Neural progenitor cell (in vitro differentiated cells): ENCODE data around the gene FHAD1.

Experiments used
- CTCF ChIP-seq: fragments of 200-600 bp; sonication (generic); IDR thresholded peaks from 2 replicates; pipeline ENCODE4 v1.5.1; 2017; ENCODE audit warnings: antibody characterized with exemption, mild to moderate bottlenecking
- EZH2 ChIP-seq: fragments of 200-600 bp; sonication (generic); IDR thresholded peaks from 2 replicates; pipeline ENCODE4 v1.6.1; 2017; ENCODE audit warnings: antibody characterized with exemption, mild to moderate bottlenecking, moderate library complexity

- TF ChIP-seq CTCF = no peak
- TF ChIP-seq EZH2 = no peak
Measured at GRCh38 chr1:15236746-15237145, 10.3 kb upstream of the FHAD1 start.
